A673 (cell line): ENCODE measurements around the gene ENTREP1. TPM values are rescaled to one million over a fixed set of nuclear protein-coding genes. Genes with fewer than 3 reads are reported as not detected.

Experiments used
- BruUV-seq: library from RNA; stranded (reverse); fragments of 400-500 nt; replicated peaks from 2 replicates; lab custom pipeline; 2021; lab: Mats Ljungman, UMichigan
- CTCF ChIA-PET: fragments of 300-600 bp; sonication (Branson Sonifier 250); formaldehyde crosslinking; loops from one replicate; lab custom pipeline; 2022; ENCODE audit warnings: antibody characterized with exemption; lab: Charles Lee
- POLR2A ChIA-PET: fragments of 300-600 bp; sonication (Branson Sonifier 250); formaldehyde crosslinking; loops from one replicate; lab custom pipeline; 2022; ENCODE audit warnings: antibody characterized with exemption; ENCODE audit not compliant: low non-redundant PET; lab: Charles Lee
- DNase-seq: peaks from one replicate; pipeline ENCODE4 v3.0.0-alpha.2; 2015; ENCODE audit warnings: low spot score
- H3K27ac ChIP-seq: fragments of 200-600 bp; sonication (generic); 2 replicates; pipeline ENCODE4 v1.5.1; 2016; ENCODE audit warnings: mixed run types, low read depth, mild to moderate bottlenecking, mixed read lengths, antibody characterized with exemption, low read length; ENCODE audit not compliant: poor library complexity, severe bottlenecking
- H3K27me3 ChIP-seq: fragments of 200-600 bp; sonication (generic); replicated peaks from 2 replicates; pipeline ENCODE4 v1.6.1; 2017; ENCODE audit warnings: mixed run types, low read depth, mild to moderate bottlenecking, mixed read lengths, antibody characterized with exemption, low read length; ENCODE audit not compliant: insufficient read depth, poor library complexity
- H3K36me3 ChIP-seq: fragments of 200-600 bp; sonication (generic); 2 replicates; pipeline ENCODE4 v1.6.1; 2016; ENCODE audit warnings: mixed run types, mild to moderate bottlenecking, mixed read lengths, antibody characterized with exemption, low read length; ENCODE audit not compliant: insufficient read depth, poor library complexity, severe bottlenecking
- H3K4me1 ChIP-seq: fragments of 200-600 bp; sonication (generic); 2 replicates; pipeline ENCODE4 v1.6.1; 2017; ENCODE audit warnings: mixed run types, mild to moderate bottlenecking, mixed read lengths, antibody characterized with exemption, low read length; ENCODE audit not compliant: insufficient read depth, poor library complexity, severe bottlenecking
- H3K4me3 ChIP-seq: fragments of 200-600 bp; sonication (generic); 2 replicates; pipeline ENCODE4 v1.5.1; 2016; ENCODE audit warnings: low read depth, mixed run types, mild to moderate bottlenecking, mixed read lengths, low read length; ENCODE audit not compliant: poor library complexity, severe bottlenecking
- H3K9me3 ChIP-seq: fragments of 200-600 bp; sonication (generic); 2 replicates; pipeline ENCODE4 v1.6.1; 2016; ENCODE audit warnings: mixed run types, low read depth, mild to moderate bottlenecking, mixed read lengths, antibody characterized with exemption, low read length; ENCODE audit not compliant: poor library complexity, severe bottlenecking
- EZH2 ChIP-seq: fragments of 200-600 bp; sonication (generic); IDR thresholded peaks from 2 replicates; pipeline ENCODE4 v1.6.1; 2017; ENCODE audit warnings: borderline replicate concordance, low read depth, mild to moderate bottlenecking, mixed read lengths, antibody characterized with exemption, low read length; ENCODE audit not compliant: poor library complexity, severe bottlenecking
- intact Hi-C: fragments of 100-400 bp; cut with micrococcal nuclease; formaldehyde crosslinking; loops from one replicate; pipeline ENCODE4 v1.10.0; 2022; ENCODE audit not compliant: unreplicated experiment
- total RNA-seq: library from RNA; stranded (reverse); gene quantifications from 2 replicates; pipeline ENCODE4 v1.2.3, GENCODE V29; 2021
- TF ChIP-seq, protein P1 (sequence below): fragments of 300-800, 200-600 bp; sonication (generic); conservative IDR thresholded peaks from 2 replicates; pipeline ENCODE4 v1.5.1; 2017; ENCODE audit warnings: low read depth, mild to moderate bottlenecking, antibody characterized with exemption, low read length, moderate library complexity, mixed read lengths

Gene ENTREP1
- total RNA-seq, 1 experiment from 2014 or later: not detected

DNA sequence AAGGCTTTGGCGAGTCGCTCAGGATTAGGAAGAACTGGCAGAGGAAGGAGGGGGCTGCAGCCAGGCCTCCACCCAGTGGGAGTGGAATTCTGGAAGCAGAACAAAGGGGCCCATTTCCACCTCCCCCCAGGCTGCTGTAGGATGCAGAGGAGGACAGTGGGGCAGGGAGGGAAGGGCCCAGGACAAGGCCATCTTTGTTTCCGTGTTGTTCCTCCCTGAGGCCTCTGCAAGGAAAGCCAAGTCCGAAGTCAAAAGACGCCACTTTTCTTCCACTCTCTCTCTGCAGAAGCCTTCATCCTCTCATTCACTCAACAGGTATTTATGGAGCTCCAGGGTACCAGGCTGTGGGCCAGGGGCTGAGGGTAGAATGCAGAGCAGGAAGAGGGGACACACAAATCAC lies 70.7 kb downstream of the ENTREP1 start:
- ChIA-PET POLR2A (no interaction called here), CTCF (no interaction called here)
- intact Hi-C loops: no loop called here
- no peak for DNase-seq
- Histone ChIP-seq H3K36me3 (no peaks in the 10 kb centered on the region), H3K27me3 (no peaks in the 10 kb centered on the region), H3K4me1 (no peaks in the 10 kb centered on the region), H3K9me3 (no peaks in the 10 kb centered on the region), H3K27ac (no peak overlapping the region), H3K4me3 (no peak overlapping the region)
- TF ChIP-seq, protein P1, sequence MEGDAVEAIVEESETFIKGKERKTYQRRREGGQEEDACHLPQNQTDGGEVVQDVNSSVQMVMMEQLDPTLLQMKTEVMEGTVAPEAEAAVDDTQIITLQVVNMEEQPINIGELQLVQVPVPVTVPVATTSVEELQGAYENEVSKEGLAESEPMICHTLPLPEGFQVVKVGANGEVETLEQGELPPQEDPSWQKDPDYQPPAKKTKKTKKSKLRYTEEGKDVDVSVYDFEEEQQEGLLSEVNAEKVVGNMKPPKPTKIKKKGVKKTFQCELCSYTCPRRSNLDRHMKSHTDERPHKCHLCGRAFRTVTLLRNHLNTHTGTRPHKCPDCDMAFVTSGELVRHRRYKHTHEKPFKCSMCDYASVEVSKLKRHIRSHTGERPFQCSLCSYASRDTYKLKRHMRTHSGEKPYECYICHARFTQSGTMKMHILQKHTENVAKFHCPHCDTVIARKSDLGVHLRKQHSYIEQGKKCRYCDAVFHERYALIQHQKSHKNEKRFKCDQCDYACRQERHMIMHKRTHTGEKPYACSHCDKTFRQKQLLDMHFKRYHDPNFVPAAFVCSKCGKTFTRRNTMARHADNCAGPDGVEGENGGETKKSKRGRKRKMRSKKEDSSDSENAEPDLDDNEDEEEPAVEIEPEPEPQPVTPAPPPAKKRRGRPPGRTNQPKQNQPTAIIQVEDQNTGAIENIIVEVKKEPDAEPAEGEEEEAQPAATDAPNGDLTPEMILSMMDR: no peak
- TF ChIP-seq EZH2: no peak
- BruUV-seq: no TSS peak

DNA sequence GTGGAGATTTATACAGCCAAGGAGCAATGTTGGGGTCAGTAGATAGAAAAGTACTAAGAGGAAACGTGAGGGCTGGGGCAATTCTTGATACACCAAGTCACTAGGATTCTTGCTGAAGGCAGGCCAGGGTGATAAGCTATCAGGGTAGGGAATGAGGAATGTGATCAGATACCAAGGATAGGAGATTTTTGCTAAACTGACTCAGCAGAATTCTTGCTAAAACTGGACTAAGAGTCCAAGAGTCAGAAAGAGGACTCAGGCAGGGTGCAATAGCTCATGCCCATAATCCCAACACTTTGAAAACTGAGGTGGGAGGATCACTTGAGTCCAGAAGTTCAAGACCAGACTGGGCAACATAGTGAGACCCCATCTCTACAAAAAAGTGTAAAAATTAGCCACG lies 71.7 kb downstream of the ENTREP1 start:
- BruUV-seq: no TSS peak
- Histone ChIP-seq H3K4me1 (no peaks in the 10 kb centered on the region), H3K27ac (no peak overlapping the region), H3K9me3 (no peaks in the 10 kb centered on the region), H3K27me3 (no peaks in the 10 kb centered on the region), H3K36me3 (no peaks in the 10 kb centered on the region), H3K4me3 (no peak overlapping the region)
- ChIA-PET CTCF (no interaction called here), POLR2A (interaction anchor here (0.7 kb wide), 1 partner anchor 139 kb away, joined by 4 read pairs; no protein-coding TSS in a partner anchor)
- intact Hi-C loops: no loop called here
- DNase-seq: no peak
- no peak for TF ChIP-seq EZH2
- TF ChIP-seq, protein P1: no peak

DNA sequence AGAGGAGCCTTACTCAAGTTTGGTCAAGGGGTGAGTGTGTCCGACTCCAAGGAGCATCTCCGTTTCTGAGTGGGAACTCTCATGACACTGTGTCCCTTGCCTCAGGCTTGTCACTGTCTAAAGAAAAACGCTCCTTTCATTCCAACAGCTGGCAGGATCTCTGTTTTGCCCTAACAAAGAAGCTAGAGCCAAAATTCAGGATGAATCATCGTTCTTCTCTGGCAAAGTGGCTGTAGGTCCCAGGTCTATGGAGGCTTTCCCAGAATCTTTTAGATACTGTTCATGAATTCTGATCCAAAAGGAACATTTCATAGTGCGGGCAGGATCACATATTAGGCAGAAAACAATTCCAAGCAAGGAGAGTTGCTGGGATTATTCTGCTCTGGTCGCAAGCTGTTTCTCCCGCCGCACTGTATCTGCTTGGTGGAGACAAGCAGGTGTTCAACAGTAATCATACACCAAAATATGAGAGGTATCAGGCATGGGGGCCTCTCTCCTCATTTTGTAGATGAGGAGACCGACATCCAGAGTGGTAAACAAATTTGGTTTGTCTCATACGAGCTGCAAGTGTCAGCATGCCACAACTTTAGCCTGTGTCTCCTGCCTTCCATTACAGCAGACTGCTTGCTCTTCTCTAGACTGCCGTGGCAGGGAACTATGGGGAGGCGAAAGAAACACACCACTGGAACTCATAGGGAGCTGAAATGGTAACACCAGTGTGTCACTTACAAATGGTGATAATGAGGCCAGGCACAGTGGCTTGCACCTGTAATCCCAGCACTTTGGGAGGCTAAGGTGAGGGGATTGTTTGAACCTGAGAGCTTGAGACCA lies 72.6 kb downstream of the ENTREP1 start:
- intact Hi-C loops: no loop called here
- ChIA-PET POLR2A (interaction anchor here (0.7 kb wide), 1 partner anchor 138 kb away, joined by 4 read pairs; no protein-coding TSS in a partner anchor), CTCF (no interaction called here)
- Histone ChIP-seq H3K4me3 (no peak overlapping the region), H3K4me1 (no peaks in the 10 kb centered on the region), H3K9me3 (no peaks in the 10 kb centered on the region), H3K36me3 (no peaks in the 10 kb centered on the region), H3K27me3 (no peaks in the 10 kb centered on the region), H3K27ac (no peak overlapping the region)
- no TSS peak for BruUV-seq
- DNase-seq: no peak
- TF ChIP-seq EZH2: no peak
- TF ChIP-seq, protein P1: no peak
